ENCODE data around the gene SLC8A1.

DNA sequence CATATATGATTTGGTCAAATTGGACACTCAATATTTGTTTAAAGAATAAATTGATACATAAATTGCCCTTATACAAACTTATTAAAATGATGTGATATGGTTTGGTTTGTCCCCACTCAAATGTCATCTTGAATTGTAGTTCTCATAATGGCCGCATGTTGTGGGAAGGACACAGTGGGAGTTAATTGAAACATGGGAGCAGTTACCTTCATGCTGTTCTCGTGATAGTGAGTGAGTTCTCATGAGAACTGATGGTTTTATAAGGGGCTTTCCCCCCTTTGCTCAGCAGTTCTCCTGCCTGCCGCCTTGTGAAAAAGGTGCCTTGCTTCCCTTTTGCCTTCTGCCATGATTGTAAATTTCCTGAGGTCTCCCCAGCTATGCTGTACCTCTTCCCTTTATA lies 34.0 kb upstream of the SLC8A1 start:
- TF ChIP-seq, protein P1, sequence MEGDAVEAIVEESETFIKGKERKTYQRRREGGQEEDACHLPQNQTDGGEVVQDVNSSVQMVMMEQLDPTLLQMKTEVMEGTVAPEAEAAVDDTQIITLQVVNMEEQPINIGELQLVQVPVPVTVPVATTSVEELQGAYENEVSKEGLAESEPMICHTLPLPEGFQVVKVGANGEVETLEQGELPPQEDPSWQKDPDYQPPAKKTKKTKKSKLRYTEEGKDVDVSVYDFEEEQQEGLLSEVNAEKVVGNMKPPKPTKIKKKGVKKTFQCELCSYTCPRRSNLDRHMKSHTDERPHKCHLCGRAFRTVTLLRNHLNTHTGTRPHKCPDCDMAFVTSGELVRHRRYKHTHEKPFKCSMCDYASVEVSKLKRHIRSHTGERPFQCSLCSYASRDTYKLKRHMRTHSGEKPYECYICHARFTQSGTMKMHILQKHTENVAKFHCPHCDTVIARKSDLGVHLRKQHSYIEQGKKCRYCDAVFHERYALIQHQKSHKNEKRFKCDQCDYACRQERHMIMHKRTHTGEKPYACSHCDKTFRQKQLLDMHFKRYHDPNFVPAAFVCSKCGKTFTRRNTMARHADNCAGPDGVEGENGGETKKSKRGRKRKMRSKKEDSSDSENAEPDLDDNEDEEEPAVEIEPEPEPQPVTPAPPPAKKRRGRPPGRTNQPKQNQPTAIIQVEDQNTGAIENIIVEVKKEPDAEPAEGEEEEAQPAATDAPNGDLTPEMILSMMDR (IDR thresholded peaks at IDR 0.05 in 4 of 5, conservative IDR thresholded peaks at IDR 0.05 in 1 of 5), result no peak
- TF ChIP-seq POLR2A (IDR thresholded peaks at IDR 0.05), result no peak
